DOHH2 (cell line): Measurements from ENCODE around the gene ATIC.

Experiments used
- H3F3A ChIP-seq: fragments of 200-600 bp; sonication (generic), shearing (Covaris generic); 2 replicates; pipeline ENCODE4 v1.6.0; 2016; ENCODE audit warnings: antibody characterized with exemption, mild to moderate bottlenecking; ENCODE audit not compliant: control insufficient read depth, insufficient read depth
- H3K27ac ChIP-seq: fragments of 200-600 bp; sonication (generic); 2 replicates; pipeline ENCODE4 v1.5.1; 2014; ENCODE audit warnings: low read depth, mild to moderate bottlenecking, low read length, moderate library complexity
- H3K27me3 ChIP-seq: fragments of 200-600 bp; sonication (generic); 2 replicates; pipeline ENCODE4 v1.6.1; 2014; ENCODE audit warnings: mild to moderate bottlenecking, low read length, mixed read lengths; ENCODE audit not compliant: control insufficient read depth
- H3K36me3 ChIP-seq: fragments of 200-600 bp; sonication (generic); 2 replicates; pipeline ENCODE4 v1.6.1; 2014; ENCODE audit warnings: mild to moderate bottlenecking, low read length, moderate library complexity, mixed read lengths; ENCODE audit not compliant: control insufficient read depth
- H3K4me1 ChIP-seq: fragments of 200-600 bp; sonication (generic); 2 replicates; pipeline ENCODE4 v1.6.1; 2014; ENCODE audit warnings: mild to moderate bottlenecking, low read length, mixed read lengths; ENCODE audit not compliant: control insufficient read depth
- H3K4me2 ChIP-seq: fragments of 200-600 bp; sonication (generic); 2 replicates; pipeline ENCODE4 v1.6.0; 2014; ENCODE audit warnings: mild to moderate bottlenecking, low read length, moderate library complexity
- H3K4me3 ChIP-seq: fragments of 200-600 bp; sonication (generic); 2 replicates; pipeline ENCODE4 v1.5.1; 2014; ENCODE audit warnings: mild to moderate bottlenecking, low read length, mixed read lengths
- H3K79me2 ChIP-seq: fragments of 200-600 bp; sonication (generic); 2 replicates; pipeline ENCODE4 v1.6.1; 2014; ENCODE audit warnings: mild to moderate bottlenecking, low read length, mixed read lengths; ENCODE audit not compliant: control insufficient read depth
- H3K9me2 ChIP-seq: fragments of 200-600 bp; sonication (generic); replicated peaks from 2 replicates; pipeline ENCODE4 v1.6.1; 2014; ENCODE audit warnings: mild to moderate bottlenecking, low read length, mixed read lengths; ENCODE audit not compliant: control insufficient read depth
- H3K9me3 ChIP-seq: fragments of 200-600 bp; sonication (generic); 2 replicates; pipeline ENCODE4 v1.6.1; 2014; ENCODE audit warnings: antibody characterized with exemption, low read length, mixed read lengths; ENCODE audit not compliant: control insufficient read depth, insufficient read depth
- H4K20me1 ChIP-seq: fragments of 200-600 bp; sonication (generic); 2 replicates; pipeline ENCODE4 v1.6.0; 2014; ENCODE audit warnings: low read depth, mild to moderate bottlenecking, antibody characterized with exemption, low read length, moderate library complexity; ENCODE audit not compliant: control insufficient read depth, insufficient read depth
- CTCF ChIP-seq: fragments of 200-600 bp; sonication (generic); IDR thresholded peaks from one replicate; pipeline ENCODE4 v1.5.1; 2014; ENCODE audit warnings: antibody characterized with exemption, mild to moderate bottlenecking, low read depth, low read length; ENCODE audit not compliant: poor library complexity, severe bottlenecking
- EZH2phosphoT487 ChIP-seq: fragments of 200-600 bp; sonication (generic); IDR thresholded peaks from 2 replicates; pipeline ENCODE4 v1.6.1; 2017; ENCODE audit warnings: borderline replicate concordance, mild to moderate bottlenecking, antibody characterized with exemption, low read length, moderate library complexity, mixed read lengths

Gene ATIC

DNA sequence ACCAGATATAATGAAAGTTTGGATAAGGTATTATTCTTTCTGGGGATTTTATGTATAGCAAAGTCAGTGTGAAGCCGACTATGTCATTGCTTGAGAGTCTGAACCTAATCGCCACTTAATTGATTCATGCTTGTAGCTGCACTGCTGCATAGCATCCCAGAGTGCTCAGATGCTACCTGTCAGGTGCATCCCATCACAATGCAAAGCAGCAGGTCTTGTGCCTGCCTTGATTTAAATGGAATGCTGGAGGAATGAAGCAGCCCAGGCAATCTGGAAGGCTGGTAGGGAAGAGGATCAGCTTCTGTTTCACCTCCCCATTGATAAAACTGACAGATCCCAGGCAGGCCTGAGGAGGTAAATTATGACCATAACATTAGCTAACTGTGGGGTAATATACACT, 40.4 kb upstream of the ATIC start:
- TF ChIP-seq EZH2phosphoT487 (no peak), CTCF (no peak)

DNA sequence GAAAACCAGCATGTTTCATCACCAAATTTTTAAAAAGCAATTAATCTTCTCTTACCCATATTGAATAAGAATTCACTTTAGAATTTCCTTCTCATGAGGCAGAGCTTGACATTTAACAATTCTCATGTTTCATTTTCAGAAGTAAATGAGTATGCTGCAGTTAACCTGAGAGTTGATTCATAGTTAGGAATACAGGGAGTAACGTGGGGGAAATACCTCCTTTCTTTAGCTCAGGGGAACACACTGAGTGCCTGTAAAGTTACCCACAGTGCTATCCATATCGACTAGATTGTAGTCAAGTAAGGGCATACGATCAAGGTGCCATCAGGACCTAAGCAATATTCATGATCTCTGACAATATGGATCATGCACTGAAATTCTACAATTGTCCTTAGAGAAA, 38.9 kb upstream of the ATIC start:
- Histone ChIP-seq H3K36me3 (no peaks in the 10 kb centered on the region), H4K20me1 (no peaks in the 10 kb centered on the region), H3K27me3 (no peaks in the 10 kb centered on the region), H3K9me3 (no peaks in the 10 kb centered on the region), H3K4me2 (no peak overlapping the region), H3K9me2 (no peaks in the 10 kb centered on the region), H3F3A (no peaks in the 10 kb centered on the region), H3K4me3 (no peak overlapping the region), H3K4me1 (no peaks in the 10 kb centered on the region), H3K79me2 (no peaks in the 10 kb centered on the region), H3K27ac (no peak overlapping the region)
- no peak for TF ChIP-seq EZH2phosphoT487
- TF ChIP-seq CTCF: no peak

More for the DNA sequence above, 40.4 kb upstream of the ATIC start:
- Histone ChIP-seq H3K27ac (no peak overlapping the region), H3K4me3 (no peak overlapping the region), H3F3A (no peaks in the 10 kb centered on the region), H4K20me1 (no peaks in the 10 kb centered on the region), H3K4me2 (no peak overlapping the region), H3K27me3 (no peaks in the 10 kb centered on the region), H3K4me1 (no peaks in the 10 kb centered on the region), H3K79me2 (no peaks in the 10 kb centered on the region), H3K9me2 (no peaks in the 10 kb centered on the region), H3K9me3 (no peaks in the 10 kb centered on the region), H3K36me3 (no peaks in the 10 kb centered on the region)

DNA sequence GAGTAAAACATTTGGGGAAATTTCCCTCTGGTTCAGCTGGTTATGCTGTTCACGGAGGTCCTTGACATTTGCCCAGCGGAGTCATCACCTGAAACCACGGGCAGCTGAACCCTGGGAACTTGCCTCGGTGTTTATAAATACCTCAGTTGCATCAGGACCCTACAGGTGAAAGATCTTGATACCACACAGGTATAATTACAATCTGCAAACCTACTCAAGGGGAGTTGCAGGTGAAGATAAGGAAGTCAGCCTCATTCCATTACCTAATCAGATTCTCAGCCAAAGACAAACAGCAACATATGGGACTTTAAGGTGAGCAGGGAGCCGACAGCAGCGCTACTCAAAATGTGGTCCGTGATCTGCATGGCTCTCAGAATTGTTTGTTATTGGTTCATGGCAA, 37.0 kb upstream of the ATIC start:
- Histone ChIP-seq H3K9me2 (no peaks in the 10 kb centered on the region), H3F3A (no peaks in the 10 kb centered on the region), H3K36me3 (no peaks in the 10 kb centered on the region), H3K4me1 (no peaks in the 10 kb centered on the region), H3K4me2 (no peak overlapping the region), H3K27ac (no peak overlapping the region), H3K4me3 (no peak overlapping the region), H4K20me1 (no peaks in the 10 kb centered on the region), H3K27me3 (no peaks in the 10 kb centered on the region), H3K9me3 (no peaks in the 10 kb centered on the region), H3K79me2 (no peaks in the 10 kb centered on the region)
- no peak for TF ChIP-seq CTCF

- Histone ChIP-seq H3K9me2 (no peaks in the 10 kb centered on the region), H3K4me1 (no peaks in the 10 kb centered on the region), H3K27me3 (no peaks in the 10 kb centered on the region), H3K4me3 (no peak overlapping the region), H3K9me3 (no peaks in the 10 kb centered on the region), H3K79me2 (no peaks in the 10 kb centered on the region), H3K4me2 (no peak overlapping the region), H3K27ac (no peak overlapping the region), H4K20me1 (no peaks in the 10 kb centered on the region), H3K36me3 (no peaks in the 10 kb centered on the region), H3F3A (no peaks in the 10 kb centered on the region)
- TF ChIP-seq CTCF (no peak), EZH2phosphoT487 (no peak)
Observed at GRCh38 chr2:215275824-215276223, 36.0 kb upstream of the ATIC start.
